ENCODE measurements around the gene ELP2.
A peak's percentile ranks its signal among the peaks of the same experiment; 100 is the strongest.
"Not testable (repeated sequence)": the region's sequence is repeated elsewhere in the genome, so short reads cannot be mapped to it uniquely, and the experiment has no call there.

The ELP2 gene

DNA sequence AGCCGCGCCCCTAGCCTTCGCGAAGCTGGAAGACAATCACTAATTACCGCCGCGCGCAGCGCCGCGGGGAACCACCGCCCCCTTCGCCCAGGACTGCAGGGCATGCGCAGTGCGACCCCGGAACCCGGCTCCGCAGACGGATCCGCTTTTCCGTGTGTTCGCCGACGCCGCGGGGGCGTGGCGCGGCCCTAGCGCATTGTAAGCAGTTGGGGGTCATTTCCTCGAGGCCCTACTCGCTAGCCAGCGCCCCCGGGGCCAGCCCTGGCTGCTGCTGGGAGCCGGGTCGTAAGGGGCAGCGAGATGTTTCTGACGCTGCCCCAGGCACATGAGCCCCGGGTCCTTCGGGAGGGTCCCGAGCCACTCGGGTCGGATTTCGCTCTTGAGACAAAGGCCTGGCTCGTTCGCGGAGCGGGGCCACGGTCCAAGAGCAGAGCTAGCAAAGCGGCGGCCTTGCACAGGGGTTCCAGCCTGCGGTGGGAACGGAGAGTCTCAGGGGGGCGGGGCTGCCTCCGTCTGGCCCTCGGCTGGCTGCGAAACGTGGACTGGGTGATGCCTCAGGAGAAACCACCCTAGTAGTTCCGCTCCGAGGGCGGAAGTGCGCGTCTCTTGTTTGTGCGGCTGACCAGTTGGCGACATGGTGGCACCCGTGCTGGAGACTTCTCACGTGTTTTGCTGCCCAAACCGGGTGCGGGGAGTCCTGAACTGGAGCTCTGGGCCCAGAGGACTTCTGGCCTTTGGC, at the start of gene ELP2, which contains the start of gene SLC39A6:
ELP2 (plus strand) TSS at position 600 of the 739 bp plus-strand sequence; CDS start at position 635, 35 bp downstream.
SLC39A6 (minus strand) TSS at position 41 of the 739 bp plus-strand sequence. CDS start 2,333 bp downstream, outside the sequence.
- peak; percentile 97 for DNase-seq

DNA sequence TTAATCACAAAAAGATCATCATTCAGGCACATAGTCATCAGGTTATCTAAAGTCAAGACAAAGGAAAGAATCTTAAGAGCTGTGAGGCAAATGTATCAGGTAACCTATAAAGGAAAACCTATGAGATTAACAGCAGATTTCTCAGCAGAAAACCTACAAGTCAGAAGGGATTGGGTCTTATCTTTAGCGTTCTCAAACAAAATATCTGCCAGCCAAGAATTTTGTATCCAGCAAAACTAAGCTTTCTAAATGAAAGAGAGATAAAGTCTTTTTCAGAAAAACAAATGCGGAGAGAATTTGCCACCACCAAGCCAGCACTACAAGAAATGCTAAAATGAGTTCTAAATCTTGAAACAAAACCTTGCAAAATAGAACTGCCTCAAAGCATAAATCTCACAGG, 48.6 kb upstream of the ELP2 start:
- not testable (repeated sequence) for DNase-seq

DNA sequence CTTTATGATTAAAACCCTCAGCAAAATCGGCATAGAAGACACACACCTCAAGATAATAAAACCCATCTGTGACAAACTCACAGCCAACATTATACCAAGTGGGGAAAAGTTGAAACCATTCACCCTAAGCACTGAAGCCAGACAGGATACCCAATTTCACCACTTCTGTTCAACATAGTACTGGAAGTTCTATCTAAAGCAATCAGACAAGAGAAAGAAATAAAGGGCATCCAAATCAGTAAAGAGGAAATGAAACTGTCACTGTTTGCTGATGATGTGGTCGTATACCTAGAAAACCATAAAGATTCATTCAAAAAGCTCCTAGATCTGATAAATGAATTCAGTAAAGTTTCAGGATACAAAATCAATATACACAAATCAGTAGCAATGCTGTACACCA, 46.0 kb upstream of the ELP2 start:
- no peak for DNase-seq

DNA sequence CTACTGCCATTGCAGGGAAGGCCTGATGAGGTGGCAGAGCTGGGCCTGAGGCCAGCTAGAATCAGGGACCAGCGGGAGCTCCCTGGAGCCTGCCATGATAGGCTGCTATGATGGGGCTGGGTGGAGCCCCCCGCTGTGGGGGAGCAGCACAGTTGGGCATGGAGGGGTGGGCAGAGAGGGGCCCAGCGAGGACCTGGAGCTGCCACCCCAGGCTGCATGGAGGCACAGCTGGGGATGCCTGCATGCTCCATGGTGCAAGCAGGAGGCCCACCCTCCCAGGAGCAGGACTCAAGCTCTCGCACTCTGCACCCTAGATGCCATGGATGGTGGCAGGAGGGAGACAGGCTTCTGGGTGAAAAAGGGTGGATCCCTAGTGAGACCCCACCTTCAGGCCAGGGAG, 44.5 kb upstream of the ELP2 start:
- no peak for DNase-seq

DNA sequence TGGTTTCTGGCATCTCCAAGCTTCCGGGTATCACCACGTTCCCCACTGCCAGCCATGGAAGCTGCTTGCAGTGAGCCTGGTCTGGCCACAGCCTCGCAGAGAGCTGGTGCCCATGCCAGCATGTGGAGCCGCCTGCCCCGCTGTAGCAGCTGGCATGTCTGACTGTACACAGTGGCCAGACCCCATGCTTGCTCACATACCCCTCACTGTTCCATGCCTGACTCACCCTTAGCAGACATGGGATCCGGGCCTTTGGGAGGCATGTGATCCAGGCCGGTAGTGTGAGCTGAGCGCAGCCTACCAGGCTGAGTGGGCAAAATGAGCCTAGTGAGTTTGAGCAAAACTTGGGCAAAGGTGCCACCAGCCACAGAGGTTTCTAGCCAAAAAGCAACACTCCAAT, 43.5 kb upstream of the ELP2 start:
- DNase-seq: no peak

DNA sequence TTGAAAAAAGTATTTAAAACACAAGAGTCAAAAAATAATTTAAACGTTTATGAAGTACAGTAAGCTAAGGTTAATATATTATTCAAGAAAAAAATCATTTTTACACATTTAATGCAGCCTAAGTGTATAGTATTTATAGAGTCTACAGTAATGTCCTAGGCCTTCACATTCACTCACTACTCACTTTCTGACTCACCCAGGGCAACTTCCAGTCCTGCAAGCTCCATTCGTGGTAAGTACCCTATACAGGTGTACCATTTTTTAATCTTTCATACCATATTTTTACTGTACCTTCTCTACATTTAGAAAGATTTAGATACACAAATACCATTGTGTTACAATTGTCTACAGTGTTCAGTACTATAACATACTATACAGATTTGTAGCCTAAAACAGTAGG, 41.4 kb upstream of the ELP2 start:
- DNase-seq: no peak

DNA sequence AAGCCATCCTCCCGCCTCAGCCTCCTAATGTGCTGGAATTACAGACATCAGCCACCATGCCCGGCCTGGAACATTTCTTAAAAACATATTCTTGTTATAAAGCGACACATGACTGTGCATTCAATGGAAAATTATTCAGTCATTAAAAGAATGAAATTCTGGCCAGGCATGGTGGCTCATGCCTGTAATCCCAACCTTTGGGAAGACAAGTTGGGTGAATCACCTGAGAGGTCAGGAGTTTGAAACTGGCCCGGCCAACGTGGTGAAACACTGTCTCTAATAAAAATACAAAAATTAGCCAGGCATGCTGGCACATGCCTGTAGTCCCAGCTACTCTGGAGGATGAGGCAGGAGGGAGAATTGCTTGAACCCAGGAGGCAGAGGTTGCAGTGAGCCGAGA, 40.7 kb upstream of the ELP2 start:
- no peak for DNase-seq

GRCh38 chr18:36092116-36092515, 37.6 kb upstream of the ELP2 start:
- not testable (repeated sequence) for DNase-seq

DNA sequence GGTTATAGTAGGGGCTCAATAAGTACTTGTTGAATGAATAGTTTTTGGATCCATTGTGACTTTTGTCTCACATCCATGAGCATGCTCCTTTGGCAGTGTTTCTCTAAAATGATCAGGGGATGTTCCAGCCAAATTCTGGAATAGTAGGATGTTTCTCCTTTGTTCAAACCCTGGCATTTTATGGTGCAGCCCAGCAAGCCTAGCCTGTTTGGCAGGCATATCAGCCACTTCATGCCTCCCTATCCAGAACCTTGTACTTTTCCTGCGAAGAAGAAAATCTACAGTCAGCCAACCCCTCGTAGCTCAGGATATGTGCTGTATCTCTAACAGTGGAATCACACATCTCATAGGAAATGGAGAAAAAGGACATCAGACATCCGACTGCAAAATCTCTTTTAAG, 35.3 kb upstream of the ELP2 start:
- no peak for DNase-seq

DNA sequence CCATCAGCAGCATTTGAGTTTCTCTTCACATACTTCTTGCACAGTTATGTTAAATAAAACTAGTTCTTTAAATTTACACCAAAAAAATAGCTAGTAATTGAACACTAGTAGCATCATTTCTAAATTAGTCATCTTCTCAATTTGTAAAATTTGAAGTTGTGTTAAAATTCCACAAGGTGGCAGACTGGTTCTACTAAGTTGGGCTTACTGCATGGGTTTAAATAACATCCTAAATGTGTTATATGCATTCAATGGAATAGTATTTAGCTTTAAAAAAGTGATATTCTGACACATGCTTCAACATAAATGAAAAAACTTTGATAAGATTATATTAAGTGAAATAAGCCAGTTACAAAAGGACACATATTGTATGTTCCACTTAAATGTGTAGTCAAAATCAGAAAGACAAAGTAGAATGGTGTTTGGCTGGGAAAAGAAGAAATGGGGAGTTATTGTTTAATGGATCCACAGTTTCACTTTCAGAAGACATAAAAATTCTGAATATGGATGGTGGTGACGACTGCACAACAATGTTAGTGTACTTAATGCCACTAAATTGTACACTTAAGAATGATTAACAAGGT, 33.7 kb upstream of the ELP2 start:
- no peak for DNase-seq

DNA sequence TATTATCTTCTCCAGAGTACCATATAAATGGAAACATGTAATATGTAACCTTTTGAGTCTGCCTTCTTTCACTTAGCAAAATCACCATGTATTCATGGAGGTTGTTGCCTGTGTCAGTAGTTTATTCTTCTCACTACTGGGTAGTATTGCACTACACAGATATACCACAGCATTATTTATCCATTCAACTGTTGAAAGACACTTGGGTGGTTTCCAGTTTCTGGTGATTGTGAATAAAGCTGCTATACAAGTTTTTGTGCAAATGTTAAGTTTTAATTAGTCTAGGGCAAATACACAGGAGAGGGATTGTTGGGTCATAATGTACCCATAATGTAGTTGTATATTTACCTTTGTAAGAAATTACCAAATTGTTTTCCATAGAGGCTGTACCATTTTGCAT, 32.7 kb upstream of the ELP2 start:
- DNase-seq: no peak

DNA sequence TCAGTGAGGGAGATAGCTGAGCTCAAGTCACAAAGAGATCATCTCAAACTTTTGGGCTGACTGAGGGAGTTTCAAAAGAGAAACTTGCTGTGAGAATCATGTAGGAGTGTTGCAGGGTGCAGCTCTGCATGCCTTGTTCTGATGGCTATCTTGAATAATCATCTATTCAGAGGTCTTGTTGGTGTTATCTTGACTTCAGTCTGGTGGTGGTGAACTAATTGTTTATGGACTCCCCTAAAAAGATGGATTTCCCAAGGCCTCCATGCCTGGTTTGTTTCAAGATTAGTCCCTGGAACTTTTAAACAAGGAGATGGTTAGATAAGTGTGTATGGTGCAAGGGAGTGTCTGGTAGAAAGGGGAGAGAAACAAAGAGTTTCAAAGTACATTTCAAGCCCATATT, 30.4 kb upstream of the ELP2 start:
- no peak for DNase-seq

- DNase-seq: no peak
These were observed 27.8 kb upstream of the ELP2 start for GRCh38 chr18:36101943-36102342.

DNA sequence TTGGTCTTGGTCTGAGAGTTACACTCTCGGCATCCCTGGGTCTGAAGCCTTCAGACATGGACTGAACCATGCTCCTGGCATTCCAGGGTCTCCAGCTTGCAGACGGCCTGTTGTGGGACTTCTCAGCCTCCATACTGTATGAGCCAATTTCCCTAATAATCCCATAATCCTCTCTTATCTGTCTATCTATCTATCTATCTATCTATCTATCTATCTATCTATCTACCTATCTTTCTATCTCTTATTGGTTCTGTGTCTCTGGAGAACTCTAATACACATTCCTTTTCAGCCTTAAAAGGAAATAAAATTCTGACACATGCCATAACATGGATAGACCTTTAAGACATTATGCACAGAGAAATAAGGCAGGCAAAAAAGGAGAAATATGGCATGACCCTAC, 24.9 kb upstream of the ELP2 start:
- no peak for DNase-seq

GRCh38 chr18:36107477-36107876, 22.2 kb upstream of the ELP2 start:
- DNase-seq: no peak

DNA sequence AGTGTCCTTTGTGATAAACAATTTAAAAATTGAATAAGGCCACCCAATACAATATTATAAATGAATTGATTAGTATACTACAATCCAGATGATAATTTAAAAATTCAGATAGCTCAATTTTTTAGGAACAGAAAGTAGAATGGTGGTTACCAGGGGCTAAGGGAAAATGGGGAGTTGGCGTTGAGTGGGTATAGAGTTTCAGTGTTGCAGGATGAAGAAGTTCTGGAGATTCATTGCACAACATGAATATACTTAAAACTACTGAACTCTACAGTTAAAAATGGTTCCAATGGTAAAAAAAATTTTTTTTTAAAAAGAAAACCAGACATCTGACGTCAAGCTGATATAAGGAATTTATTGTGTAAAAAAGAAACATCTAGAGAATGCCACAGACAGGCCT, 21.5 kb upstream of the ELP2 start:
- DNase-seq: no peak

GRCh38 chr18:36108601-36109000, 21.1 kb upstream of the ELP2 start:
- no peak for DNase-seq

- no peak for DNase-seq
These were observed 20.0 kb upstream of the ELP2 start for GRCh38 chr18:36109737-36110136.

DNA sequence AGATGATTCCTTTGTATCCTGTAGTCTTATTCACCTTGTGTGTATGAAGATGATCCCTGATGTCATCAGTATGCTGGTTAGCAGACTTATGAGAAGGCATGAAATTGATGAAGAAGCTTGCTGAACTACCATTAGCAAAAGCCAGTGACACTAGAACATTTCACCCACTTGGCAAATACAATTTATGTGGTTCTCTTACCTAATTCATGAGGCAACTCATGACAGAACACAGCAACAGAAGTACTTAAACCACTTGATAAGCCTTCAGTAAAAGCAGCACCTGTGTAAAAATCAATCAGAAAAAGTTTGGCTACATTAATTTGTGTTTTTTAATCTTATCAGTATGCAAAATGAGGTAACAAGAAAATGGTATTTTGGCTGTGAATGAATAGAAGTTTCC, 17.4 kb upstream of the ELP2 start:
- DNase-seq: no peak

- DNase-seq: no peak
These were observed 15.4 kb upstream of the ELP2 start for GRCh38 chr18:36114251-36114650.

GRCh38 chr18:36114738-36115137, 15.0 kb upstream of the ELP2 start:
- no peak for DNase-seq

DNA sequence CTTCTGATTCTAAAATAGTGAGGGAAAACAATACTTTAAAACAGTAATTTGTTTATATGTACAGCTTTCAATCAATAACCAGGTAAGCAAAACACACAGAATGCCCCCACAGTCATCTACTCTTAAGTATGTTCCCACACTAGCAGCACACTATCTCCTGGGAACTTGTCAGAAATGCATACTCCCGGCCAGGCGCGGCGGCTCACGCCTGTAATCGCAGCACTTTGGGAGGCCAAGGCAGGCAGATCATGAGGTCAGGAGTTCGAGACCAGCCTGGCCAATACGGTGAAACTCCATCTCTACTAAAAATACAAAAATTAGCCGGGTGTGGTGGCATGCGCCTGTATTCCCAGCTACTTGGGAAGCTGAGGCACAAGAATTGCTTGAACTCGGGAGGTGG, 12.9 kb upstream of the ELP2 start:
- not testable (repeated sequence) for DNase-seq

DNA sequence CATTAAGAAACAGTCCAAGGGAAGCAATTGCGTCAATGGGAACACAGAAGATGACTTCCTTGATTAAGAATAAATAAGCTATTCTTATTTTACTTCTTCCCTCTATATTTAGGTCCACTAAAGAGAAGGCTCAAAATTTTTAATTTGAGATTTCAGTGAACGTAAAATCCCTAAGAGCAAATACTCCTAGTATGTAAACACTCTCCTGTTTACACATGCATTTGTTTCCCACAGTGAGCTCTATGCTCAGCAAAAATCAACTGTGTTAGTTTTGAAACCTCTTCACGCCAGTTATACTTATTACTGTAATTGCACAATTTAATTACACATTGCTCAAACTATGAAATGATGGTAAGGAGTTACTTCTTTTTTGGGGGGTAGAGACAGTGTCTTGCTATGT, 9.4 kb upstream of the ELP2 start:
- DNase-seq: no peak

GRCh38 chr18:36124841-36125240, 4.9 kb upstream of the ELP2 start:
- DNase-seq: no peak

DNA sequence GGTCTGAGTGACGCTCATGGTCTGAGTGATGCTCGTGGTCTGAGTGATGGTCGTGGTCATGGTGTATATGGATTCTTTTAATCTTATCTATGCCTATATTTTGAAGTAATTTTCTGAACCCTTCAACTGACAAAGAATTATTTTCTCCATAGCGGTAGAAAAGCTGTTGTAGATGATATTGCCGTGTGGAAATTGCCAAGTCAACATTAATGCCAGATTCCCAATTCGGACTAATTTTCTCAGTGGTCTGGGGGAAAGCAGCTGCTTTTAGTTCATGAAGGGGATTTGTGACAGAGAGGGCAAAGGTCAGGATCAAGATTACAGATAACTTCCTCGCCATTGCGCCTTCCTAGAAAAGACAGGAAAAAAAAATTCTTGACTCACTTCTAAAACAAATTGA, 3.0 kb upstream of the ELP2 start:
- DNase-seq: no peak

All from NCI-H510A (cell line).